ENCODE results near the gene SUSD2. TPM values are rescaled to one million over a fixed set of nuclear protein-coding genes. Genes with fewer than 3 reads are reported as not detected.

SUSD2 gene
- total and polyA plus RNA-seq, 2 of the 4 experiments (the other 2 are of a cell fraction): 0.18 to 1.6 TPM

DNA sequence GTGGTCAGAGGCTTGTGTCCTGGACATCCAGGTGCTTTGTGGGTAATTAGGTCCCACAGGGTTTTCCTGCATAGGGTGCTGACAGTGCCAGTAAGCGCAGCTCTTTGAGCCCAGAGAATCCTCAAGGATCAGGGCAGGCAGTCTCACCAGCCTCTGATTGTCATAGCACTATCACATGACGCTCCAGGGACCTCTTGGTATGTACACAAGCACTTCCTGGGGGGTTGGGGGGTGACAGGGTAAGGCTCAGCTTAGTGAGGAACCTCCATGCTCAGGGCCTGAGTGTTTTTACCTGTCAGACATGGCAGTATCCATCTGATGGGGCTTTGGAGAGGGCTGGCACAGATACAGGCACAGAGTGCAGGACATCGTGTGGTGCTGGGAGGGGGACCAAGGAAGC is 27.9 kb upstream of the SUSD2 start:
- peaks cover 19% of the 10 kb centered on the region; the same call in 1 of the 2 replicates for H4K20me1 ChIP-seq (ENCODE audit: insufficient read depth, low read length)
- WGBS, 2 experiments (ENCODE audit: extremely low coverage in 2 of 2, insufficient read length in 1 of 2): no CpG with 5 or more reads among the region's 3 CpGs
- dilution Hi-C loops (cut with HindIII; ENCODE audit: low sequenced_read_pairs, unreplicated experiment): no loop called here

More for the DNA sequence above, 27.9 kb upstream of the SUSD2 start:
- Histone ChIP-seq H3K4me1 (ENCODE audit: control insufficient read depth, insufficient read depth, low read length) (peaks cover 49% of the 10 kb centered on the region), H3K4ac (ENCODE audit: low read depth, low read length) (peak overlapping the region; percentile 97), H3K27ac (ENCODE audit: insufficient read depth, low read length) (peak overlapping the region; percentile 78), H2AFZ (replicated peaks; ENCODE audit: low read length, poor library complexity) (peak overlapping the region; percentile 52), H2BK5ac (ENCODE audit: low read depth, low read length, poor library complexity, severe bottlenecking) (peak overlapping the region; percentile 94), H2BK120ac (ENCODE audit: low read depth, low read length) (peak overlapping the region; percentile 99), H3K4me3 (ENCODE audit: insufficient read depth, low read depth, low read length) (no peak overlapping the region), H2AK5ac (ENCODE audit: low read depth, low read length) (peak overlapping the region; percentile 95), H2BK20ac (ENCODE audit: low read depth, low read length) (peak overlapping the region; percentile 96), H3K56ac (ENCODE audit: extremely low read depth, insufficient read depth, low read length) (peak overlapping the region; percentile 53; the same call in 1 of the 2 replicates), H3K23ac (ENCODE audit: low read depth, low read length) (peak overlapping the region; percentile 94), H2BK15ac (ENCODE audit: low read depth, low read length) (peak overlapping the region; percentile 91; the same call in 2 of the 3 replicates), H4K8ac (ENCODE audit: low read depth in 2 of 2, low read length in 2 of 2) (peak overlapping the region; percentile 78 to 84), H3K18ac (ENCODE audit: low read depth, low read length) (peak overlapping the region; percentile 87), H3K36me3 (ENCODE audit: control insufficient read depth, insufficient read depth, low read length) (no peaks in the 10 kb centered on the region), H3K9ac (ENCODE audit: low read depth, low read length) (peak overlapping the region; percentile 41), H2AK9ac (replicated peaks; ENCODE audit: low read depth, low read length, poor library complexity) (peak overlapping the region; percentile 87), H4K91ac (ENCODE audit: insufficient read depth, low read depth, low read length) (peak overlapping the region; percentile 98), H3K79me1 (ENCODE audit: low read depth in 1 of 2, low read length in 2 of 2) (peaks cover 46 to 86% of the 10 kb centered on the region in 2 experiments; a peak in 3 of 4 replicates), H3K9me3 (ENCODE audit: control insufficient read depth, insufficient read depth, low read length) (no peaks in the 10 kb centered on the region), H3K14ac (replicated peaks; ENCODE audit: low read depth, low read length) (peak overlapping the region; percentile 93), H3K9me1 (ENCODE audit: insufficient read depth, low read length) (peaks cover 67% of the 10 kb centered on the region), H3K27me3 (ENCODE audit: control insufficient read depth, insufficient read depth, low read length) (no peaks in the 10 kb centered on the region), H3K4me2 (ENCODE audit: low read depth, low read length) (peak overlapping the region; percentile 58), H4K5ac (ENCODE audit: low read depth, low read length) (peak overlapping the region; percentile 83)
- in situ Hi-C loops (cut with MboI; ENCODE audit: low sequenced_read_pairs) (no loop called here), intact Hi-C loops (cut with micrococcal nuclease) (no loop called here)
- ChIA-PET POLR2A (ENCODE audit: unreplicated experiment) (no interaction called here), CTCF (interaction anchor here (0.6 to 3.2 kb wide), 2 partner anchors 12 to 46 kb away, joined by 3 to 10 read pairs; no protein-coding TSS in a partner anchor)
- DNase-seq (peak; percentile 69), ATAC-seq (ENCODE audit: low read depth) (peak; percentile 18)
- no TSS peak for BruUV-seq (replicated peaks)
- peak; percentile 80 for TF ChIP-seq USF2 (IDR thresholded peaks at IDR 0.05; ENCODE audit: low read depth, low read length)
- TF ChIP-seq BHLHE40 (IDR thresholded peaks at IDR 0.05; ENCODE audit: low read depth, low read length): no peak

Measured in IMR-90 (cell line).